ENCODE data around the gene RNF41. TPM values are rescaled to one million over a fixed set of nuclear protein-coding genes. Genes with fewer than 3 reads are reported as not detected.
A peak's percentile ranks its signal among the peaks of the same experiment; 100 is the strongest.

RNF41 gene
- total and polyA plus RNA-seq, 11 donors: 10.6 to 84.0 (median 53.3) TPM

GRCh38 chr12:56189918-56190694 is 31.6 kb downstream of the RNF41 start:
- Histone ChIP-seq H3K4me1 (peaks cover 0 to 38% (median 17%) of the 10 kb centered on the region in 12 donors), H3K9me3 (no peaks in the 10 kb centered on the region), H3K36me3 (peaks cover 0 to 25% (median 18%) of the 10 kb centered on the region in 9 donors), H3K4me3 (peak overlapping the region; percentile 50 to 99 (median 84)), H3K27me3 (no peaks in the 10 kb centered on the region), H3K27ac (peak overlapping the region; percentile 73 to 98 (median 91))
- TF ChIP-seq POLR2A (IDR thresholded peaks at IDR 0.05) (no peak), CTCF (IDR thresholded peaks at IDR 0.05) (peak in 1 of 12 donors; percentile 14)
- intact Hi-C loops (cut with DNase I): loop anchor here (1.0 to 10.0 kb wide), 14 partner anchors 31 to 277 kb away; partner anchors contain the start of genes ZC3H10 (in 6 of the 10), SPRYD4 (in 4 of the 10), NABP2 (in 2 of the 10) and CS (in 1 of the 10)
- peak; percentile 43 to 73 (median 60) for ATAC-seq
- peak; percentile 68 to 90 (median 72) for DNase-seq
- WGBS, 4 donors: 1 to 2% (median 2%) methylated on average over 41 to 42 of the region's 42 CpGs

GRCh38 chr12:56189099-56189917 is 32.4 kb downstream of the RNF41 start, which contains the start of gene SMARCC2:
TSS of gene SMARCC2 (minus strand) at chr12:56189483. CDS start at chr12:56189461, 22 bp downstream.
- Histone ChIP-seq H3K27me3 (no peaks in the 10 kb centered on the region), H3K4me3 (peak within 1 kb of the TSS; percentile 60 to 99 (median 84)), H3K4me1 (peaks cover 0 to 38% (median 17%) of the 10 kb centered on the region in 12 donors), H3K9me3 (no peaks in the 10 kb centered on the region), H3K27ac (peak within 1 kb of the TSS; percentile 73 to 98 (median 91)), H3K36me3 (peaks cover 0 to 33% (median 26%) of the 10 kb centered on the region in 9 donors)
- WGBS, 4 donors: 0 to 2% (median 0%) methylated on average over 42 to 92 of the region's 93 CpGs
- intact Hi-C loops (cut with DNase I): loop anchor here (1.0 to 10.0 kb wide), 6 partner anchors 31 to 145 kb away; partner anchors contain the start of genes ZC3H10 (in 6 of the 10), MYL6 (in 1 of the 10), NABP2 (in 1 of the 10) and RNF41 (in 1 of the 10)
- peak; percentile 87 to 94 (median 91) for DNase-seq
- ATAC-seq: peak; percentile 85 to 94 (median 88)
- TF ChIP-seq POLR2A (IDR thresholded peaks at IDR 0.05): peak in 1 of 2 donors; percentile 30
- TF ChIP-seq CTCF (IDR thresholded peaks at IDR 0.05): peak; percentile 61 to 87 (median 72)

GRCh38 chr12:56188778-56189098 is 33.0 kb downstream of the RNF41 start:
- no peaks in the 10 kb centered on the region for H3K9me3 ChIP-seq
- H3K27ac ChIP-seq: peak overlapping the region; percentile 73 to 98 (median 90)
- no peak for DNase-seq
- peak in 2 of 4 donors; percentile 6 to 9 for ATAC-seq
- peak overlapping the region; percentile 60 to 99 (median 84) for H3K4me3 ChIP-seq
- peaks cover 0 to 38% (median 17%) of the 10 kb centered on the region in 12 donors for H3K4me1 ChIP-seq
- no peak for TF ChIP-seq POLR2A (IDR thresholded peaks at IDR 0.05)
- no peak for TF ChIP-seq CTCF (IDR thresholded peaks at IDR 0.05)
- H3K36me3 ChIP-seq: peaks cover 0 to 38% (median 32%) of the 10 kb centered on the region in 9 donors
- intact Hi-C loops (cut with DNase I): loop anchor here (1.0 to 10.0 kb wide), 6 partner anchors 30 to 144 kb away; partner anchors contain the start of genes ZC3H10 (in 6 of the 10), MYL6 (in 1 of the 10), NABP2 (in 1 of the 10) and RNF41 (in 1 of the 10)
- H3K27me3 ChIP-seq: no peaks in the 10 kb centered on the region
- 0 to 19% (median 1%) methylated on average over 3 to 17 of the region's 17 CpGs for WGBS, 4 donors

Data from heart left ventricle (tissue), 16 donors.